Mucosa of gallbladder (tissue), 1 donor: ENCODE measurements around the gene CHD3. TPM values are rescaled to one million over a fixed set of nuclear protein-coding genes. Genes with fewer than 3 reads are reported as not detected.

ENCODE experiments used
- DNase-seq: peaks from one replicate; pipeline ENCODE4 v3.0.0-alpha.2; 2020; ENCODE audit warnings: low spot score
- total RNA-seq: library from RNA; stranded (reverse); gene quantifications from one replicate; pipeline ENCODE4 v1.2.1, GENCODE V29; 2021
- donor health status: DM: no; HTN: no; CAD: no.

Gene CHD3
- total RNA-seq, result 127 TPM

GRCh38 chr17:7888184-7888920, at the start of gene CHD3:
Gene CHD3, plus strand, starts transcription at chr17:7888789. Its CDS starts 212 bp downstream, at chr17:7889001.
- peak; percentile 46 for DNase-seq

GRCh38 chr17:7839190-7839875, 49.3 kb upstream of the CHD3 start:
- DNase-seq, result peak; percentile 54

GRCh38 chr17:7839876-7840261, 48.7 kb upstream of the CHD3 start:
- no peak for DNase-seq

GRCh38 chr17:7840441-7840840, 48.1 kb upstream of the CHD3 start:
- no peak for DNase-seq

- DNase-seq, result no peak
Observed at GRCh38 chr17:7840875-7841274, 47.7 kb upstream of the CHD3 start.

GRCh38 chr17:7841396-7841914, 47.1 kb upstream of the CHD3 start:
- peak; percentile 87 for DNase-seq

GRCh38 chr17:7841915-7842379, 46.6 kb upstream of the CHD3 start:
- peak; percentile 90 for DNase-seq

GRCh38 chr17:7842380-7843256, 46.0 kb upstream of the CHD3 start:
- DNase-seq, result peak; percentile 70

GRCh38 chr17:7843257-7843535, 45.4 kb upstream of the CHD3 start:
- DNase-seq, result no peak

GRCh38 chr17:7843536-7844291, 44.9 kb upstream of the CHD3 start:
- DNase-seq, result peak; percentile 85

- peak; percentile 93 for DNase-seq
Observed at GRCh38 chr17:7844292-7845154, 44.1 kb upstream of the CHD3 start.

GRCh38 chr17:7845359-7846062, 43.1 kb upstream of the CHD3 start:
- no peak for DNase-seq

- DNase-seq, result no peak
Observed at GRCh38 chr17:7846063-7846735, 42.4 kb upstream of the CHD3 start.

GRCh38 chr17:7846765-7847661, 41.6 kb upstream of the CHD3 start:
- DNase-seq, result no peak

GRCh38 chr17:7848131-7848579, 40.4 kb upstream of the CHD3 start:
- DNase-seq, result no peak

GRCh38 chr17:7848739-7849129, 39.9 kb upstream of the CHD3 start:
- no peak for DNase-seq

GRCh38 chr17:7849130-7849750, 39.3 kb upstream of the CHD3 start:
- no peak for DNase-seq
